ENCODE measurements around the gene CBX7.
A peak's percentile ranks its signal among the peaks of the same experiment; 100 is the strongest.

The CBX7 gene

GRCh38 chr22:39152511-39153219, at the start of gene CBX7:
Gene CBX7, minus strand, starts transcription at chr22:39152680. Its CDS starts 236 bp downstream, at chr22:39152444.
- DNase-seq (ENCODE audit: low read depth), result peak; percentile 69

DNA sequence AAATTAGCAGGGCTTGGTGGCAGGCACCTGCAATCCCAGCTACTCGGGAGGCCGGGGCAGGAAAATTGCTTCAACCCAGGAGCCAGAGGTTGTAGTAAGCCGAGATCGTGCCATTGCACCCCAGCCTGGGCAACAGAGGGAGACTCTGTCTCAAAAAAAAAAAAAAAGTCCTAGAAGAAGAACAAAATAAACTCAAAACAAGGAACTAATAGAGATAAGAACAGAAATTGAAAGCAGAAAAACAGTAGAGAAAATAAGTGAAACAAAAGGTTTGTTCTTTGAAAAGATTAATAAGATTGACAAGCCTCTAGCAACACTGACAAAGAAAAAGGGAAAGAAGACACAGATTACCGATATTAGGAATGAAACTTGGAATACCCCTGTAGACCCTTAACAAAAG, 45.1 kb upstream of the CBX7 start:
- no peak for DNase-seq (ENCODE audit: low read depth)

GRCh38 chr22:39194098-39194497, 41.6 kb upstream of the CBX7 start:
- DNase-seq (ENCODE audit: low read depth), result no peak

DNA sequence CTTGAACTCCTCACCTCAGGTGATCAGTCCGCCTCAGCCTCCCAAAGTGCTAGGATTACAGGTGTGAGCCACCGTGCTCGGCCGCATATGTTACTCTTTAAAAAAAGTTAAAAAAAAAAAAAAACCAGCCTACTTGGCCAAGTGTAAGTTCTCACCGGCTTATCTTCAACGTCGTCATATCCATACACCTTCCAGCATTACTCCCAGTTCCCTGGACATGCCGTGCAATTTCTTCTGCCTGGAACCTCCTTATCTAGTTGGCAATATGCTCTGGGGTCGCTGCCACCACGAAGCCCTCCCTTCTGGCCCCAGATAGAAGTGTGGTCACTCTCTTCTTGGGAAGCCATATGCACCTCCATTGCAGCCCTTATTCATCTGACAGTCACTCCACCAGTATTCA, 36.3 kb upstream of the CBX7 start:
- no peak for DNase-seq (ENCODE audit: low read depth)

DNA sequence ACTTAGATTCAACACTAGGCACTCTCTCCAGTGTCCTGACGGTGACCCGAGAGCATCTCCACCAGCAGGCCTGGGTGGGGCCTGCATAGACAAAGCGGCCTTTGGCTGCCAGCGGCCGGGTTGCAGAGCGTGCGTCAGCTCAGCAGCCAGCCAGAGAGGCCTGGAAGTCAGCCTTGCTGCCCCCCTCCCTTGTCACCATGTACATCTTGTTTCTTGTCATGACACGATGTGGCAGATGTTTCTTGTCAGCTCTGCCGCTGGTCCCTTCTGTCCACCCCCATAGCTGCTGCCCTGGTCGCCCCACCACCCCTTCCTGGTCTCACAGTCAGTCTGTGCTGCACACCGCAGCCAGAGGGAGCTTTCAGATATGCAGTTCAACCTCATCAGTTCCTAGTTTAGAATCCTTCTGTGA, 33.1 kb upstream of the CBX7 start:
- no peak for DNase-seq (ENCODE audit: low read depth)

- DNase-seq (ENCODE audit: low read depth), result no peak
These were observed 32.4 kb upstream of the CBX7 start for GRCh38 chr22:39184586-39185577.

DNA sequence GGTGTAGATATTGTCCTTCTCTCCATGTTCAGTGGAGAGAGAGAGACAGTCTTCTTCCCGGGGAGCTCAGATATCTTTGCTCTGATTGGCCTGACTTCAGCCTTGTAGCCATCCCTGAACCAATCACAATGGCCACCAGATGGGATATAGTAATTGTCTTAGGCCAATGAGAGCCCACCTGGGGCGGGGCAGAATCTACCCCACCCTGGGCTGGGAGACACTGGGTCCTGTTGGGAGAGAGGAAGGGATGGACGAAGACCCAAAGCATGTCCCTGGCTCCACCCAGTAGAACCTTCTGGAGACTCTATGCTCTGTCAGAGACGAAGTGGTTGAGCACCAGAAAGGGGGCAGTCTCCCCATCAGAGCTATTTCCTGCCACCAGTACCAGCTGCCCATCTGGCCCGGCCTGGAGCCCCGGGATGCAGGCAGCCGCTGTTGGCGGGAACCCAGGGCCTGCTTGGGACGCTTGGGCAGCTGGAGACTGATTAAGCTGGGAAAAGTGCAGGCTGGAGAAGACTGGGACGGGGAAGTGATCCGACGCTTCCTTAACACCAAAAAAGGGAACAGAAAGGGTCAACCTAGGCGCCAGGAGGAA, 31.6 kb upstream of the CBX7 start:
- no peak for DNase-seq (ENCODE audit: low read depth)

DNA sequence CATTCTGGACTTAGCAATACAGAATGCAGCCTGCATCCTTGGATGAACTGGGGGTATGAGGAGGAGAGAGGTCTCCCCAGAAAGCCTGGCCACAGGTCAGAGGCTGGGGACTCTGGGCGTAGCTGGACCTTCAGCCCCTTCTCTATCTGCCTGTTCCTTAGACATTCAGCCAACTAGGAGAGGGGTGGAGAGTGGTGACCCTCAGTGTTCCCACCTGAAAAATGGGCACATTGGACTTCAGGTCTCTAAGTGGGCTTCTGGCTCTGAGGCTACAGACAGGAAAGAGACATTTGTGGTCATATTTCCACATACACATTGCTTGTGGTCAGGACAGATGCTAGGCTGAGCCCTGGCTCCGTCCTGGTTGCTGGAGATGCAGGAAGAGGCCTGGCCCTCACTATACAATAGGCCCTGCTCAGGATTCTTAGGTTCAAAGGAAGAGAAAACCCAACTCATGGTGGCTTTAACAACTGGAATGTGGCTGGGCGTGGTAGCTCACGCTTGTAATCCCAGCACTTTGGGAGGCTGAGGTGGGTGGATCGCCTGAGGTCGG, 30.1 kb upstream of the CBX7 start:
- DNase-seq (ENCODE audit: low read depth), result no peak

- no peak for DNase-seq (ENCODE audit: low read depth)
These were observed 29.3 kb upstream of the CBX7 start for GRCh38 chr22:39181778-39182177.

DNA sequence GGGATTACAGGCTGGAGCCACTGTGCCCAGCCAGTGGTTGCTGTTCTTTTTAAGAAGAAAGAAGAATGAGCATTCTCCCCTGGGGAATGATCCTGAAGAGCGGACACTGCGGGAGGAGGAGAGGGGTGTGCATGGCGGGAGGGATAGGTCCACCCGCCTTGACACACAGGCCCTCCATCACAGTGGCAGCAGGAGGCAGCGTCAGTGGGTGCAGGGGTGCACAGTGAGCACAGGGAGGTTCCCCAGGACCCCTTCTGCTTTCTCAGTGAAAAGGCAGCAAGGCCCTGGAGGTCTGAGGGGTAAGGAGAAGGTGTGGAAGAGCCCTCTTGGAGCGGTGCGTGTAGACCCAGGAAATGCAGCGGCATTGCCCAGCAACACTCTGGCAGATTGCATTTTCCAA, 28.9 kb upstream of the CBX7 start:
- no peak for DNase-seq (ENCODE audit: low read depth)

- no peak for DNase-seq (ENCODE audit: low read depth)
These were observed 27.4 kb upstream of the CBX7 start for GRCh38 chr22:39179841-39180335.

DNA sequence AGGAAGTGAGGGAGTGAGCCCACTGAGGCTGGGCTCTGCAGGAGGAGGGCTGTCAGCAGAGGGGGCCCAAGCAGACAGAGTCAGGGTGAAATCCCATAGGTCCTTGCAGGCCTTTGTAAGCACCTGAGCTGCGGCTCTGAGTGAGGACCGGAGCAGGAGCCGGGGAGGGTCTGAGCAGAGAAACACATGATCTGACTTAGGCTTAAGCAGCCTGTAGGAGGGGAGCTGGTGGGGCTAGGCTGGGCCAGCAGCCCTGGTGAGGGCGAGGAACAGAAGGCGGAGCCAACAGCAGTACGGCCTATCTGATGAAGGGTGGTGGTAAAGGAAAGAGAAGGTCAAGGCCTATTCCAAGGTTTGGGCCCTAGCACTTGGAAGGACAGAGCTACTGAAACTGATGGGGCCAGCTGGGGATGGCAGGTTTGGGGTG, 26.9 kb upstream of the CBX7 start:
- no peak for DNase-seq (ENCODE audit: low read depth)

DNA sequence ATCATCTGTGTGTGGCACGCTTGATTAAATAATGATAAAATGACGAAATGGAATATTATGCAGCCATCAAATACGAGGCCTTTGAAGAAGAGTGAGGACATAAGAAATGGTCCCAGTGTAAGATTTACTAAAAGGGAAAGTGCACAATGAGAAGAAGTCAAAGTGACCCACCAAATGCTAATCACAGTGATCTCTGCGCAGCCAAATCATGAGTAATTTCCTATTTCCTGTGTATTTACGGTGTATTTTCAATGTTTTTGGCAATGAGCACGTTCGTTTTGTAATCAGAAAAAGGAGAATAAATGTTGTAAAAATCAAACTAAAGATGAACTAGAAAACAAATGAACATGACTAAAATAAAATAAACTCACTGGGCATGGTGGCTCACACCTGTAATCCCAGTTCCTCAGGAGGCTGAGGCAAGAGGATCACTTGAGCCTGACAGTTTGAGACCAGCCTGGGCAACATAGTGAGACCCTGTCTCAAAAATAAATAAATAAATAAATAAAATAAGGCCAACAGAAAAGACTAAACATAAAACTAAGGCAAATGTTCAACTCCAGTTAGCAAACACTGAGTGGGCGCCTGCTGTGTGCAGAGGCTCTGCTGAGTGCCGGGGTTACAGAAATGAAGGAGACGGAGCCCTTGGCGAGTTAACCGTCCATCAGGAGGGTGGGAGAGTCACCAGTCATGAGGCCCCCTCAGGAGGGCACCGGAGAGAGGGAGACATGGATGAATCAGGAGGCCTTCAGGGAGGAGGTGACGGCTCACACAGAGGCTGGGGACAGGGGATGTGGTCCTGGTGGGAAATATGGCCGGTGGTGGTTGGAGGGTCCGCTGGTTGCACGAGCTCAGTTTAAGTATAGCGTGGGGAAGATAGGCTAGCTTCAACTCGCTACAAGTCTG, 26.0 kb upstream of the CBX7 start:
- DNase-seq (ENCODE audit: low read depth), result no peak

DNA sequence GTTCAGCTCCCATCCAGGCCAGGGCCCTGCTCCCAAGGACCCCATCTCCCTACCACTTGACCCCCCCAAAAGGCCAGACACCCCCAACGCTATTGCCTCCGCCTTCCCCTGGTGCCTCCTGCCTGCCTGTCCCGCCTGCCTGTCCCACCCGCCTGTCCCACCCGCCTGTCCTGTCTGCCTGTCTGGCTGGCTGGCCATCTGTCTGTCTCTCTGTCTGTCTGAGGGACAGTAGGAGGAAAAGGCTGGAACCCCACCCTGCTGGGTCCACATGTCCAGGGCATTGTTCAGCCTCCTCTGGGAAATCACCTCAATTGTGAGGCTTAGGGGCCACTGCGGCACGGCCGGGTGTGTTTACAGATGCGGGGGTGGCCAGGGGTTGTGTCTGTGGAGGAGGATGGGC, 25.3 kb upstream of the CBX7 start:
- DNase-seq (ENCODE audit: low read depth), result no peak

DNA sequence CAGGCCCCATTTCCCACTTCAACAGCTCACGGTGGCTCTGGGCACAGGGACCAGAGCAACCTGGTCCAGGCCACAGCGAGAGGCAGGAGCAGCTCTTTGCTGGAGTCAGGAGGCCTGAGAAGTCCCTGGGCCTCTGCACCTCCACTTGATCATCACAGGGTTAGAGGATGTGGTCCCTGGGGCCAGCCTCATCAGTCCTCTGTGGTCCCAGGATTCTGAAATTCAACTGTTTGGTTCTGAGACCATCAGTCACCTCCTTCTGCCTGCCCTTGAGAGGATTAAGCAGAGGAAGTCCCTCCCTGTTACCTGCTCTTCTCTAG, 24.9 kb upstream of the CBX7 start:
- no peak for DNase-seq (ENCODE audit: low read depth)

DNA sequence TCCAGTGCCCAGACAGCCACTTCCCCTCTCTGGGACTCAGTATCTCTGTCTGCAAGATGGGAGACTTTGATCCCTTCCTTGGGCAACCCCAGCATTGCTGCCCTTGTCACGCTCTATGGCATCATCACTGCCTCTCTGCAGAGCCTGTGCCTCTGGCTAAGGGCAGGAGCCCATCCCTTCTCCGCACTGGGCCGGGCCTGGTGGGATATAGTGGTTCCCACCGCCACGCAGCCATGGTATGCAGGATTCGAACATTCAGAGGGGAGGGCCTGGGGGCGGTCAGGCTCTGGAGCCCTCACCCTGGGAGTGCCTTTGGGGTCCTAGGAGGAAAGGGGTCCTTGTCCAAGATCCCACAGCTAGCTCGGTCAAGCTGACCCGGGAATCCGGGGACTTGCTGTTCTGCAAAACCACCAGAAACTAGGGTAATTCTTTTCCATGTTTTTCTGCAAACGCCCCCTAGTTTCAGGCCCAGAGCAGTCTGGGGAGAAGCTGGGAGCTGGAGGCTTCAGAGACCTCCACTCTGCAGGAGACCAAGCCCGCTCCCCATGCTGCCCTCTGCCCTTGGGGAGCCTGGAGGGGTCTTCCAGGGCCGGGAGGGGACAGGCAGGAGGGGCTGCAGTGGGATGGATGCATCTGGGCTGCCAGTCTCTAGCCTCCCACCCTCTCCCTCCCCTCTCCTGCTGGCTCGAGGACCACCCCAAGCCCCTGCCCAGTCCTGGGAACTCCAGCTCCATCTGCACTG, 24.4 kb upstream of the CBX7 start:
- no peak for DNase-seq (ENCODE audit: low read depth)

DNA sequence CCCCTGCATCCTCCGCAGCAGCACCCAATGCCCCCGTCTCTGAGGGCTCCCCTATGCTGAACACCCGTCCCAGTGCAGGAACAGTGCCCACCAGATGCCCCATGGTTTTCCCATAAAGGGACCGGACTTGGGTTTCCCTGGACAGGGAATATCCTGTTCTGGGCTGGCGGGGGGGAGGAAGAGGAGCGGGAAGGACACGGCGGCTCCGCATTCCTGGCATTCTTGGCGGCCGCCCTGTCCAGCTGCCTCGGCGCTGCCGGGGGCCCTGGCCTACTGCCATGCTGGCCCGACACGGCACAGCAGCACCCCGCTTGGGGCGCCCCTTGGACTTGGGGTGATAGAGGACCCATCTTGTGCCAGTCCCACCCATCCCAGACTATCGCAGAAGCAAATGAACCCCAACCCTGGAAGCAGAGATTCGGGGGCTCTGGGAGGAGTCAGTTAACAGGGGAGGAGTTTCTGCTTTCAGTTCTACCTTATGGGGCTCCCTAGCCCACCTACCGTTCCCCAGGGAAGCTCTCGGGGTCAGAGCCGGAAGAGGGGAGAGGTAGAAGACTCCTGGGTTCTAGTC, 23.7 kb upstream of the CBX7 start:
- no peak for DNase-seq (ENCODE audit: low read depth)

- no peak for DNase-seq (ENCODE audit: low read depth)
These were observed 23.1 kb upstream of the CBX7 start for GRCh38 chr22:39175353-39176142.
